ENCODE data around the gene COL23A1.

Gene COL23A1

GRCh38 chr5:178396796-178397720, 193.1 kb downstream of the COL23A1 start:
- no peak for DNase-seq (ENCODE audit: low read depth)
- no peak overlapping the region for H3K4me3 ChIP-seq (ENCODE audit: low read length)
- no peak for TF ChIP-seq CTCF (conservative IDR thresholded peaks at IDR 0.05; ENCODE audit: low read depth, low read length)

- H3K4me3 ChIP-seq (ENCODE audit: low read length): no peak overlapping the region
- DNase-seq (ENCODE audit: low read depth): no peak
- TF ChIP-seq CTCF (conservative IDR thresholded peaks at IDR 0.05; ENCODE audit: low read depth, low read length): no peak
Observed at GRCh38 chr5:178394074-178394473, 196.1 kb downstream of the COL23A1 start.

- H3K4me3 ChIP-seq (ENCODE audit: low read length): no peak overlapping the region
- no peak for TF ChIP-seq CTCF (conservative IDR thresholded peaks at IDR 0.05; ENCODE audit: low read depth, low read length)
- no peak for DNase-seq (ENCODE audit: low read depth)
Observed at GRCh38 chr5:178392931-178393394, 197.2 kb downstream of the COL23A1 start.

GRCh38 chr5:178392386-178392785, 197.8 kb downstream of the COL23A1 start:
- TF ChIP-seq CTCF (conservative IDR thresholded peaks at IDR 0.05; ENCODE audit: low read depth, low read length): no peak
- no peak overlapping the region for H3K4me3 ChIP-seq (ENCODE audit: low read length)
- no peak for DNase-seq (ENCODE audit: low read depth)

GRCh38 chr5:178391480-178391879, 198.7 kb downstream of the COL23A1 start:
- no peak for TF ChIP-seq CTCF (conservative IDR thresholded peaks at IDR 0.05; ENCODE audit: low read depth, low read length)
- no peak for DNase-seq (ENCODE audit: low read depth)
- no peak overlapping the region for H3K4me3 ChIP-seq (ENCODE audit: low read length)

- no peak for TF ChIP-seq CTCF (conservative IDR thresholded peaks at IDR 0.05; ENCODE audit: low read depth, low read length)
- DNase-seq (ENCODE audit: low read depth): no peak
- no peak overlapping the region for H3K4me3 ChIP-seq (ENCODE audit: low read length)
Observed at GRCh38 chr5:178389796-178390195, 200.4 kb downstream of the COL23A1 start.
